Osteocyte (in vitro differentiated cells): ENCODE results near the gene TPI1. TPM values are rescaled to one million over a fixed set of nuclear protein-coding genes. Genes with fewer than 3 reads are reported as not detected.
A peak's percentile ranks its signal among the peaks of the same experiment; 100 is the strongest.

Source experiments
- DNase-seq: peaks from one replicate; pipeline ENCODE4 v3.0.0; 2021; ENCODE audit warnings: mixed read lengths; ENCODE audit not compliant: unreplicated experiment; ENCODE audit errors: extremely low spot score
- H3K27ac Mint-ChIP-seq: one replicate; pipeline ENCODE4 v1.8.0; 2021; ENCODE audit warnings: mild to moderate bottlenecking, mixed read lengths; ENCODE audit not compliant: unreplicated experiment
- H3K27me3 Mint-ChIP-seq: one replicate; pipeline ENCODE4 v1.8.0; 2021; ENCODE audit warnings: mixed read lengths; ENCODE audit not compliant: unreplicated experiment
- H3K36me3 Mint-ChIP-seq: one replicate; pipeline ENCODE4 v1.8.0; 2021; ENCODE audit warnings: mixed read lengths; ENCODE audit not compliant: unreplicated experiment
- H3K4me1 Mint-ChIP-seq: one replicate; pipeline ENCODE4 v1.8.0; 2021; ENCODE audit warnings: mixed read lengths; ENCODE audit not compliant: unreplicated experiment
- H3K4me3 Mint-ChIP-seq: one replicate; pipeline ENCODE4 v1.8.0; 2021; ENCODE audit warnings: mild to moderate bottlenecking, moderate library complexity, mixed read lengths; ENCODE audit not compliant: unreplicated experiment
- H3K9me3 Mint-ChIP-seq: one replicate; pipeline ENCODE4 v1.8.0; 2021; ENCODE audit warnings: mixed read lengths; ENCODE audit not compliant: unreplicated experiment
- total RNA-seq: library from RNA; stranded (reverse); gene quantifications from 2 replicates; pipeline ENCODE4 v1.2.1, GENCODE V29; 2021
- TF ChIP-seq, protein P1 (sequence below): fragments of 200-600 bp; sonication (generic); IDR thresholded peaks from 2 replicates; pipeline ENCODE4 v1.5.0; 2021; ENCODE audit warnings: antibody characterized with exemption, mild to moderate bottlenecking, moderate library complexity

The TPI1 gene
- total RNA-seq, 1 donor from 2014 or later, result 408 TPM

DNA sequence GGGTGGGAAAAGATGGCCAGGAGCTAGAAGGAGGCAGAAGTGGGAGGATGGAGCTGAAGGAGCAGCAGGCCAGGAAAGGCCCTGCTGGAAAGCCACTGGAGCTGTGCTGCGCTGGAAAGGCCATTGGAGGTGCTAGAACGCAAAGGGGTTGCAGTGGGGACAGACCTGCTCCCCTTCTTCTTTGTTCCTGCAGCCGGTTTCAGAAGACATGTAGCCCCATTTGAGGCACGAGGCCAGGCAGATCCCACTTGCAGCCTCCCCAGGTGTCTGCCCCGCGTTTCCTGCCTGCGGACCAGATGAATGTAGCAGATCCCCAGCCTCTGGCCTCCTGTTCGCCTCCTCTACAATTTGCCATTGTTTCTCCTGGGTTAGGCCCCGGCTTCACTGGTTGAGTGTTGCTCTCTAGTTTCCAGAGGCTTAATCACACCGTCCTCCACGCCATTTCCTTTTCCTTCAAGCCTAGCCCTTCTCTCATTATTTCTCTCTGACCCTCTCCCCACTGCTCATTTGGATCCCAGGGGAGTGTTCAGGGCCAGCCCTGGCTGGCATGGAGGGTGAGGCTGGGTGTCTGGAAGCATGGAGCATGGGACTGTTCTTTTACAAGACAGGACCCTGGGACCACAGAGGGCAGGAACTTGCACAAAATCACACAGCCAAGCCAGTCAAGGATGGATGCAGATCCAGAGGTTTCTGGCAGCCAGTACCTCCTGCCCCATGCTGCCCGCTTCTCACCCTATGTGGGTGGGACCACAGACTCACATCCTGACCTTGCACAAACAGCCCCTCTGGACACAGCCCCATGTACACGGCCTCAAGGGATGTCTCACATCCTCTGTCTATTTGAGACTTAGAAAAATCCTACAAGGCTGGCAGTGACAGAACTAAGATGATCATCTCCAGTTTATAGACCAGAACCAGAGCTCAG, 48.0 kb upstream of the TPI1 start:
- Mint-ChIP-seq H3K27me3 (peaks cover 15% of the 10 kb centered on the region), H3K9me3 (no peaks in the 10 kb centered on the region), H3K4me1 (peaks cover 39% of the 10 kb centered on the region), H3K27ac (peak overlapping the region; percentile 23), H3K4me3 (peak overlapping the region; percentile 14), H3K36me3 (no peaks in the 10 kb centered on the region)
- TF ChIP-seq, protein P1, sequence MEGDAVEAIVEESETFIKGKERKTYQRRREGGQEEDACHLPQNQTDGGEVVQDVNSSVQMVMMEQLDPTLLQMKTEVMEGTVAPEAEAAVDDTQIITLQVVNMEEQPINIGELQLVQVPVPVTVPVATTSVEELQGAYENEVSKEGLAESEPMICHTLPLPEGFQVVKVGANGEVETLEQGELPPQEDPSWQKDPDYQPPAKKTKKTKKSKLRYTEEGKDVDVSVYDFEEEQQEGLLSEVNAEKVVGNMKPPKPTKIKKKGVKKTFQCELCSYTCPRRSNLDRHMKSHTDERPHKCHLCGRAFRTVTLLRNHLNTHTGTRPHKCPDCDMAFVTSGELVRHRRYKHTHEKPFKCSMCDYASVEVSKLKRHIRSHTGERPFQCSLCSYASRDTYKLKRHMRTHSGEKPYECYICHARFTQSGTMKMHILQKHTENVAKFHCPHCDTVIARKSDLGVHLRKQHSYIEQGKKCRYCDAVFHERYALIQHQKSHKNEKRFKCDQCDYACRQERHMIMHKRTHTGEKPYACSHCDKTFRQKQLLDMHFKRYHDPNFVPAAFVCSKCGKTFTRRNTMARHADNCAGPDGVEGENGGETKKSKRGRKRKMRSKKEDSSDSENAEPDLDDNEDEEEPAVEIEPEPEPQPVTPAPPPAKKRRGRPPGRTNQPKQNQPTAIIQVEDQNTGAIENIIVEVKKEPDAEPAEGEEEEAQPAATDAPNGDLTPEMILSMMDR, result no peak
- DNase-seq, result no peak

DNA sequence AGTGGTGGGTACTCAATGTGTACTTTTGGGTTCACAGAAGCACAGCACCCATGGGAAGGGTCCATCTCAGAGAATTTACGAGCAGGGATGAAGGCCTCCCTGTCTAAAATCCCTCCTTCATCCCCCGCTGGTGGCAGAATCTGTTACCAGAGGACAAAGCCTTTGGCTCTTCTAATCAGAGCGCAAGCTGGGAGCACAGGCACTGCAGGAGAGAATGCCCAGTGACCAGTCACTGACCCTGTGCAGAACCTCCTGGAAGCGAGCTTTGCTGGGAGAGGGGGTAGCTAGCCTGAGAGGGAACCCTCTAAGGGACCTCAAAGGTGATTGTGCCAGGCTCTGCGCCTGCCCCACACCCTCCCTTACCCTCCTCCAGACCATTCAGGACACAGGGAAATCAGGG, 47.2 kb upstream of the TPI1 start:
- peaks cover 7% of the 10 kb centered on the region for H3K27me3 Mint-ChIP-seq
- TF ChIP-seq, protein P1, result no peak
- no peaks in the 10 kb centered on the region for H3K36me3 Mint-ChIP-seq
- no peaks in the 10 kb centered on the region for H3K9me3 Mint-ChIP-seq
- no peak for DNase-seq
- H3K4me1 Mint-ChIP-seq, result peaks cover 42% of the 10 kb centered on the region
- H3K27ac Mint-ChIP-seq, result no peak overlapping the region
- no peak overlapping the region for H3K4me3 Mint-ChIP-seq

DNA sequence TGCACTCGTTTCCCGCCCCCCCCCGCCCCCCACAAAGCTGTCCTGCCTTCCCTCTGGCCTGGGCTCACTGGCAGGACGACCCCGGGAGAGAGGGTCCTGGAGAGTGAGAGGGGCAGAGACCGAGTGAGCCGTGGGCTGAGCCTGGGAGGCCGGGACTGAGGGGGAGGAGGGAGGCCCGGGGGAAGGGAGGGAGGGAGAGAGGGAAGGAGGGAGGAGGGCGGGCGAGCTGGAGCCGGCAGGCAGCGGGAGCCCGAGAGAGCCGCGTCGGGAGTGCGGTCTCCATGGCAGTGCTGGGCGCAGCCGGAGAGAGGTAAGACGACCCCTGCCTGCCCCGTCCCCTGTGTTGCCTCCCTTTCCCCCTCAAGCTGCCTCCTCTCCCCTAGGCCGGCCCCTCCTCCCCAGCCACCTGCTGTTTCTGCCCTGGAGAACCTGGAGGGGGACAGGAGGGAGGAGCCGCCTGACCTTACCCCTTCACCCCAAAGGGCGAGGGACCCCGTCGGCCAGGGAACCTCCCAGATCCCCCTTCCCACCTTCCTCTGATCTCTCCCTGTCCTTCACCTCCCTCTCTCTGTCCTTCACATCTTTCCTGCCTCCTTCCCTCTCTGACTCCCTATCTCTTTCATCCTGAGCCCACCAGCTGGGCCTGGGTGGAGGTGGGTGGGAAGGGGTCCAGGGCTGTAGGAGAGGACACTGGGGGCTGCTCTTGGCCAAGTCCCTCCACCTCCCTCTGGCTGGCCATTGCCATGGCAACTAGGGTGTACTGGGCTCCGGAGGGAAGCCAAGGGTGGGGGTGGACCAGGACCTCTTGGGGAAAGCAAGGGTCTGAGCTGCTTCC, 45.5 kb upstream of the TPI1 start, which contains the start of gene GPR162:
TSS of gene GPR162 (plus strand) at position 231 of the 835 bp plus-strand sequence. CDS start 2,078 bp downstream, outside the sequence.
- Mint-ChIP-seq H3K4me1 (peaks cover 50% of the 10 kb centered on the region), H3K9me3 (no peaks in the 10 kb centered on the region), H3K36me3 (no peaks in the 10 kb centered on the region), H3K27ac (peak within 1 kb of the TSS; percentile 56), H3K27me3 (no peaks in the 10 kb centered on the region), H3K4me3 (peak within 1 kb of the TSS; percentile 73)
- no peak for DNase-seq
- TF ChIP-seq, protein P1, result no peak

DNA sequence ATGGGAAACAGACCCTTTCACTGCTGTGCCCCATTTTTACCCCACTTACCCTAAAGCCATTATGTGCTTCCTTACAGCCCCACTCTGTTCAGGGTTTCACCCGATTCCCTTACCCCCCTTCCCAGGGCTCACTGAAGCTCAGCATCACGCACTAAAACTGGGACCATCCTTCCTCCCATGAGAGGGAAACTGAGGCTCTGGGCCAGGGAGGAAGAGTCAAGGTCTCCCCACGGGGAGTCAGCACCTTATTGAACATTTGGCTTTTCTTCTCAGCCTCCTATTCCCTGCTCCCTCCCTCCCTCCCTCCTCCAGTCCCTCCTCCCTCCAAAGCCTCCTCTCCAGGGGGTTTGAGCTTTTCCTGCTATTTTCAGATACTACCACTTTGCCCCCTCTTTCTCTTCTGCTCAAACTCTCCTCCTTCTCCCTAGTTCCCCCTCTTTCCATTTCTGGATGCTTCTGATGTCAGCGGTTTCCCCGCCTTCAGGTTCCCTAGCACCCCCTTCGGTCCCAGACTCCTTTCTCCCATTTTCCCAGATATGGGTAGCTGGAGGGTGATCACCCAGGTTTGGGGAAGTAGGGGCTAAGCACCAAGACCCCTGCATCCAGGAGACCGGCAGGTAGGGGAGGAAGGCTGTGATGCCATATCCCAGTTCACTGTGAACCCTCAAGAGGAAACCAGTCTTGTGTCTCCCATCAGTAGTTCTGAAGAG, 44.8 kb upstream of the TPI1 start:
- TF ChIP-seq, protein P1, result no peak
- Mint-ChIP-seq H3K27me3 (no peaks in the 10 kb centered on the region), H3K36me3 (no peaks in the 10 kb centered on the region), H3K4me3 (peak overlapping the region; percentile 73), H3K27ac (peak overlapping the region; percentile 41), H3K9me3 (no peaks in the 10 kb centered on the region), H3K4me1 (peaks cover 57% of the 10 kb centered on the region)
- DNase-seq, result no peak
